Measurements from ENCODE around the gene BCL2L13.
"Not testable (repeated sequence)": the region's sequence is repeated elsewhere in the genome, so short reads cannot be mapped to it uniquely, and the experiment has no call there.

The BCL2L13 gene

GRCh38 chr22:17692841-17693240 lies 54.3 kb downstream of the BCL2L13 start:
- in situ Hi-C loops (cut with MboI; ENCODE audit: low sequenced_read_pairs) = no loop called here

GRCh38 chr22:17694193-17694592 lies 55.6 kb downstream of the BCL2L13 start:
- in situ Hi-C loops (cut with MboI; ENCODE audit: low sequenced_read_pairs) = no loop called here

GRCh38 chr22:17694752-17695151 lies 56.2 kb downstream of the BCL2L13 start:
- in situ Hi-C loops (cut with MboI; ENCODE audit: low sequenced_read_pairs) = no loop called here

GRCh38 chr22:17695986-17696385 lies 57.4 kb downstream of the BCL2L13 start:
- in situ Hi-C loops (cut with MboI; ENCODE audit: low sequenced_read_pairs) = no loop called here

GRCh38 chr22:17697196-17697595 lies 58.6 kb downstream of the BCL2L13 start:
- in situ Hi-C loops (cut with MboI; ENCODE audit: low sequenced_read_pairs) = not testable (repeated sequence)

- in situ Hi-C loops (cut with MboI; ENCODE audit: low sequenced_read_pairs) = not testable (repeated sequence)
Observed at GRCh38 chr22:17698276-17698675, 59.7 kb downstream of the BCL2L13 start.

GRCh38 chr22:17698948-17699347 lies 60.4 kb downstream of the BCL2L13 start:
- in situ Hi-C loops (cut with MboI; ENCODE audit: low sequenced_read_pairs) = no loop called here

GRCh38 chr22:17699696-17700340 lies 61.3 kb downstream of the BCL2L13 start:
- in situ Hi-C loops (cut with MboI; ENCODE audit: low sequenced_read_pairs) = no loop called here

- in situ Hi-C loops (cut with MboI; ENCODE audit: low sequenced_read_pairs) = no loop called here
Observed at GRCh38 chr22:17700778-17701177, 62.2 kb downstream of the BCL2L13 start.

GRCh38 chr22:17703811-17704210 lies 65.3 kb downstream of the BCL2L13 start:
- in situ Hi-C loops (cut with MboI; ENCODE audit: low sequenced_read_pairs) = no loop called here

GRCh38 chr22:17705546-17705945 lies 67.0 kb downstream of the BCL2L13 start:
- in situ Hi-C loops (cut with MboI; ENCODE audit: low sequenced_read_pairs) = no loop called here

- in situ Hi-C loops (cut with MboI; ENCODE audit: low sequenced_read_pairs) = no loop called here
Observed at GRCh38 chr22:17705951-17706900, 67.7 kb downstream of the BCL2L13 start.

GRCh38 chr22:17706947-17707346 lies 68.4 kb downstream of the BCL2L13 start:
- in situ Hi-C loops (cut with MboI; ENCODE audit: low sequenced_read_pairs) = no loop called here

- in situ Hi-C loops (cut with MboI; ENCODE audit: low sequenced_read_pairs) = no loop called here
Observed at GRCh38 chr22:17707526-17707925, 69.0 kb downstream of the BCL2L13 start.

- in situ Hi-C loops (cut with MboI; ENCODE audit: low sequenced_read_pairs) = no loop called here
Observed at GRCh38 chr22:17710023-17710422, 71.5 kb downstream of the BCL2L13 start.

GRCh38 chr22:17712441-17712840 lies 73.9 kb downstream of the BCL2L13 start:
- in situ Hi-C loops (cut with MboI; ENCODE audit: low sequenced_read_pairs) = no loop called here

- in situ Hi-C loops (cut with MboI; ENCODE audit: low sequenced_read_pairs) = no loop called here
Observed at GRCh38 chr22:17716529-17716928, 78.0 kb downstream of the BCL2L13 start.

- in situ Hi-C loops (cut with MboI; ENCODE audit: low sequenced_read_pairs) = no loop called here
Observed at GRCh38 chr22:17717708-17718107, 79.2 kb downstream of the BCL2L13 start.

- in situ Hi-C loops (cut with MboI; ENCODE audit: low sequenced_read_pairs) = no loop called here
Observed at GRCh38 chr22:17719911-17720310, 81.4 kb downstream of the BCL2L13 start.

- in situ Hi-C loops (cut with MboI; ENCODE audit: low sequenced_read_pairs) = no loop called here
Observed at GRCh38 chr22:17724241-17724640, 85.7 kb downstream of the BCL2L13 start.

- in situ Hi-C loops (cut with MboI; ENCODE audit: low sequenced_read_pairs) = no loop called here
Observed at GRCh38 chr22:17724678-17725499, 86.3 kb downstream of the BCL2L13 start.

All from HL-60/S4 treated with retinoic acid at 250 ng/mL for 4 days and 3 days (cell line).